Ovary (tissue), 3 donors: Measurements from ENCODE around the gene IFI6.

Experiments
- POLR2A ChIP-seq: fragments of 450-650 bp; IDR thresholded peaks from one replicate; pipeline ENCODE4 v1.6.1; 2017; ENCODE audit warnings: antibody characterized with exemption, mild to moderate bottlenecking, moderate library complexity
- TF ChIP-seq, protein P1 (sequence below), 3 donors: fragments of 450-650 bp in 2 of 3; fragments of 200-600 bp in 1 of 3; IDR thresholded peaks; one replicate each; pipeline versions ENCODE4 v1.5.1 to v1.8.0; 2016 to 2022; ENCODE audit warnings: antibody characterized with exemption in 3 of 3, mild to moderate bottlenecking in 1 of 3
- donor health status: DM: no; HTN: no; CAD: no.

DNA sequence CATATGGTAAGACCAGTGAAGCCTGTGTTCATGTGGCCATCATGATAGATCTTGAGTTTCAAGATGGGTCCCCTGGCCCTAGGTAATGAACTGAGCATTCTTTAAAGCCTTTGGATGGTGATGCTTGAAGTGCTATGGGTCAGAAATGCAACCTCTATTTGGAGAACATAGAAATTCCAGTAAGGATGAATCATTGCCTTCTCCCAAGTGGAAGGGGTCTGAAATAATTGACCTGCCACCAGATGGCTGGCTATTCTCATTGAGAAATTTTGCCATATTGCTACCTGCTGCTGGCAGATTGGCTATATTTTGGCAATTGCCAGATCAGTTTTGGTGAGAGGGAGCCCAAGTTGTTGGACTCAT lies 739 bp upstream of the IFI6 start:
- TF ChIP-seq, protein P1, sequence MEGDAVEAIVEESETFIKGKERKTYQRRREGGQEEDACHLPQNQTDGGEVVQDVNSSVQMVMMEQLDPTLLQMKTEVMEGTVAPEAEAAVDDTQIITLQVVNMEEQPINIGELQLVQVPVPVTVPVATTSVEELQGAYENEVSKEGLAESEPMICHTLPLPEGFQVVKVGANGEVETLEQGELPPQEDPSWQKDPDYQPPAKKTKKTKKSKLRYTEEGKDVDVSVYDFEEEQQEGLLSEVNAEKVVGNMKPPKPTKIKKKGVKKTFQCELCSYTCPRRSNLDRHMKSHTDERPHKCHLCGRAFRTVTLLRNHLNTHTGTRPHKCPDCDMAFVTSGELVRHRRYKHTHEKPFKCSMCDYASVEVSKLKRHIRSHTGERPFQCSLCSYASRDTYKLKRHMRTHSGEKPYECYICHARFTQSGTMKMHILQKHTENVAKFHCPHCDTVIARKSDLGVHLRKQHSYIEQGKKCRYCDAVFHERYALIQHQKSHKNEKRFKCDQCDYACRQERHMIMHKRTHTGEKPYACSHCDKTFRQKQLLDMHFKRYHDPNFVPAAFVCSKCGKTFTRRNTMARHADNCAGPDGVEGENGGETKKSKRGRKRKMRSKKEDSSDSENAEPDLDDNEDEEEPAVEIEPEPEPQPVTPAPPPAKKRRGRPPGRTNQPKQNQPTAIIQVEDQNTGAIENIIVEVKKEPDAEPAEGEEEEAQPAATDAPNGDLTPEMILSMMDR (IDR thresholded peaks at IDR 0.05), result no peak
- no peak for TF ChIP-seq POLR2A
